HUDEP-2 (cell line): ENCODE data around the gene ENTHD1.
A peak's percentile ranks its signal among the peaks of the same experiment; 100 is the strongest.
"Not testable (repeated sequence)": the region's sequence is repeated elsewhere in the genome, so short reads cannot be mapped to it uniquely, and the experiment has no call there.

Experiments
- DNase-seq, 76 experiments: peaks; one replicate each; lab custom pipeline; 2025; ENCODE audit not compliant: unreplicated experiment in 76 of 76; lab: John Stamatoyannopoulos, UW

ENTHD1 gene

DNA sequence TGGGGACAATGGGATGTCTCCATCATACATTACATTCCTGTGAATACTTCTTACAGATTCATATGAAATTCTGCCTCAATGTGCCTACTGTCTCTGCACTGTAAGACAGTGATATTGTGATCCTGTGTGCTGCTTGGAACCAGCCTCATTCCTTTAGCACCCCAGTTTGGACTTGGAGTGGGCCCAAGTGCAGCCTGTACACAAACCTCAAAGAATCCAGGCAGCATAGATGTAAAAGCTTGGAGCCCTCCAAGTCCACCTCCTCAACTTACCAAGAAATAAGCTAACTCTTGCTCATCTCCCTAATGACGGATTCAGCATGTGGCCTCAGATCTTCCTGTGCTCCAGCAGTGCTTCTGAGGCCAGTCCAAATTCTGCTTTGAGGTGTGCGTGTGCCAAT is 31.7 kb upstream of the ENTHD1 start:
- DNase-seq = no peak

DNA sequence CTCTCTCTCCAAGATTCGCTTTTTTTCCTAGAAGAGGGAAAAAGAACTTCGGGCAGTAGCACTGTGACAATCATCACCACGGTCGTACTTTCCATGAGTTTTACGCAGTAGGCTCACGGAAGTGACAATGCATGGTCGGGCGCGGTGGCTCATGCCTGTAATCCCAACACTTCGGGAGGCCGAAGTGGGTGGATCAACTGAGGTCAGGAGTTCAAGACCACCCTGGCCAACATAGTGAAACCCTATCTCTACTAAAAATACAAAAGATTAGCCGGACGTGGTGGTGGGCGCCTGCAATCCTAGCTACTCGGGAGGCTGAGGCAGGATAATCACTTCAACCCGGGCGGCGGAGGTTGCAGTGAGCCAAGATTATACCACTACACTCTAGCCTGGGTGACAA is 30.7 kb upstream of the ENTHD1 start:
- DNase-seq = no peak

- DNase-seq = no peak
Observed at GRCh38 chr22:39923696-39924095, 30.1 kb upstream of the ENTHD1 start.

- peak in 74 of 76 experiments; percentile 26 to 97 (median 75) for DNase-seq
Observed at GRCh38 chr22:39920134-39920743, 26.7 kb upstream of the ENTHD1 start.

DNA sequence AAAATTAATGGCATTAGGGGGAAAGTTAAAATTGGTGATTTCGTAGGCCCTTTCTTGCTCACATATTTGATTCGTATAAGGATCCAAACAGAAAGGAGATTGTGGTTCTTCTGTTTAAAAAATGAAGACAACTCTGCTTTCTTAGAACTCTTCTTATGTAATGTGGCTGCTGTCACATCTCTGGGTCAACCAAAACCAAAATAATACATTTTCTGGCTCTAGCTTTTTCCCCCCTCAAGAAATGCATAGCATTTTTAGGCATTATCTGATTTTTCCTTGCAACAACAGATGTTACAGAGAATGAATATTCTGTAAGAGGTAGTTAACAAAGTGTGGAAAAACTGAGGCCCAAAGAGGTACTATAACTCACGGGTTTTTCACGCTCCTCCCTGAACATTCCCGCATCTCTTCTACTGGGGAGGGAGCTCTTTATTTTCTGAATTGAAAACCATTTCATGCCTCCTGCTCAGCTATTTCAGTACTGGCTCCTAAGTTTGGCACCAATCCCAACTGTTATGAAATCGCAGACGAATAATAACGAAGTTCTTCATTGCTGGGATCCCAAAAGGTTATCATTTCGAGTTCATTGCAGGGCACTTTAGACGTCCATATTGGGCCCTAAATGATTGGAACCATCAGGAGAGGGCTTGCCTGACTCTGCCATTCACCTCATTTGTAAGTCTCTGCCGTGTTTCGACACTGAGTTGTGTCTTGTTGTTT is 24.4 kb upstream of the ENTHD1 start:
- peak in 39 of 76 experiments; percentile 11 to 65 (median 35) for DNase-seq

DNA sequence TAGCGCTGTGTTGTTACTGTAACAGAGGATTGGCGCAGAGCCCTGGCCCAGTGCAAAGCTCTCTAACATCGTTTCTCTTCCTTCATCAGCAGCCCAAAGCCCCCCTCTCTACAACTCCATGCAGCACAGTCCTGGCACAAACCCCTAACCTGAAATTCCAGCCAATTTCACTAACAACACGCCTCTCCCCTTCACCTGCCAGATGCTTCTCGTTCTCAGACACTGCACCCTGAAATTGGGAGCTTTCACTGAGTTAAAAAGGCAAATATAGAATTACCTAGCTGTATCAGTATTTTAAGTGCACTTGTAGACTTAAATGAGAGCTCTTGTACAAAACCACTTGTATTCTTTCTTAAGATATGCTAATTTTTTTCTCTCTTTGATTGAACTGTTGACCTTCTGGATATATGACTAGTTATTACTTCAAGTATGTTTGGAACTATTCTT is 23.7 kb upstream of the ENTHD1 start:
- DNase-seq = no peak

GRCh38 chr22:39916496-39916895 is 22.9 kb upstream of the ENTHD1 start:
- DNase-seq = no peak

DNA sequence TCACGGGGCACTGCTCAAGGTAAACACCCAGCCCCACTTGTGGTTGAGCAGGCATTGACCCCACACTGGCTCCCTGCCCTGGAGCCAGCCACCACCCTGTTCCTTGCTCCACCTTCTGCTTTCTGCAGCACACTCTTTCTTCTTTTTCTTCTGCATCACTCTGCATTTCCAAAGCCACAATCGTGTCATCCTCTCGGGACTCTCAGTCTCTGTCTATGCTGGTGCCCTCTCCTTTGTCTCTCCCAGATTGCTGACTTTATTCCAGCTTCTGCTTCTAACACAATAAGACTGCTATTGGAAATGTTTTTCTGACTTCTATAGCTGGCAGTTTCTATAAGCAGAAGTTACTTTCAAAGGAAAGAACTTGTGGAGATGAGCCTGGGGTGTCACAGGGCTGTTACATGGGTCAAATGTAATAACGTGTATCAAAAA is 21.8 kb upstream of the ENTHD1 start:
- peak in 28 of 76 experiments; percentile 9 to 54 (median 24) for DNase-seq

- DNase-seq = no peak
Observed at GRCh38 chr22:39914584-39914983, 21.0 kb upstream of the ENTHD1 start.

DNA sequence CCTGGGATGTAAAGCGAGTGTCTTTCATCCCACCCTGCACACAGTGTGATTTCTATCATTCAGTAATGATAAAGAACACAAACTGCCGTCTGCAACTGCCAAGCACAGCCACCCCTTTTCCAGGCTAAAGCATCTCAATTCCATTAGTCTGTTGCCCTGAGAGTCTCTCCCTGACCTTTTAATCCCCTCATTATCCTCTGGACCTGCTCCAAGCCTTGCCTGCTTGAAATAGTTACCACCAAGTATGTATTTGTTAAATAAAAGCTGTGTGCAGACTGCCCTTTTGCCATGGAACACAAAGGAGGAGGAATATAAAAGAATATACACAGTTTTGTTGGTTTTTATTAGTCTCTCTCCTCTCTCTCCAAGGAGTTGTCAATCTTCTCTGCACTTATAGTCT is 20.3 kb upstream of the ENTHD1 start:
- no peak for DNase-seq

- DNase-seq = no peak
Observed at GRCh38 chr22:39913321-39913720, 19.8 kb upstream of the ENTHD1 start.

DNA sequence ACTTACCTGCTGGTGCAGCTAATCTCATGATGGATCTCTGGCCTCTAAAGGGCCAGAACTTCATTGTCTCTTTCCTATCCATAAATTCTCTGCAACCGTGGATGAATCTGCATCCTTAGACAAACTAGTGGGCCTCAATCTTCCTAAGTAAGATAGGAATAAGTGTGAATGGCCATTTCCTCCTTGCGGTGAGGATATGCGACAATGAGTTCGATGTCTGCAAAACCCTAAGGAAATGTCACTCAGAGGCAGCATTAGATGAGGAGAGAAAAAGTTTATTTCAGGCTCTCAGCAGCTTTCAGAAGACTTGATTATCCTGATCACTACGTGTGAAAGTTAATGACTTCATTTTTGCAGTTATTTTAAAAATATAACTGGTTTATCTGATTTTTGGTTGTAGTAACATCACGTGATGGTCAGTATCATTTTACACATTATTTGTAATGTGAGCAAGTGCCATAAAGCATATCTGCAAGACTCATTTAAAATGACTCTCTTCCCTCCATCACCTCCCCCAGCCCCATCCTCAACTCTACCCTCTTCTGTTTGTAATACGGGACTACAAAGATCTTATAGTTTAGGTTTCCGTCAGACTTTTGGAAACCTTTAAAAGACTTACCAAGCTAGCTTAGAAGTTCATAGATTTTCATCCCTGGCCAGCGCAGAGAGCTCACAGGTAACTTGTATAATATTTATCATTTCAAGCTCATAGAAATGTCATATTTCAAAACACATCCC is 17.5 kb upstream of the ENTHD1 start:
- DNase-seq = no peak

- DNase-seq = peak in 2 of 76 experiments; percentile 26 to 29
Observed at GRCh38 chr22:39908737-39909136, 15.2 kb upstream of the ENTHD1 start.

DNA sequence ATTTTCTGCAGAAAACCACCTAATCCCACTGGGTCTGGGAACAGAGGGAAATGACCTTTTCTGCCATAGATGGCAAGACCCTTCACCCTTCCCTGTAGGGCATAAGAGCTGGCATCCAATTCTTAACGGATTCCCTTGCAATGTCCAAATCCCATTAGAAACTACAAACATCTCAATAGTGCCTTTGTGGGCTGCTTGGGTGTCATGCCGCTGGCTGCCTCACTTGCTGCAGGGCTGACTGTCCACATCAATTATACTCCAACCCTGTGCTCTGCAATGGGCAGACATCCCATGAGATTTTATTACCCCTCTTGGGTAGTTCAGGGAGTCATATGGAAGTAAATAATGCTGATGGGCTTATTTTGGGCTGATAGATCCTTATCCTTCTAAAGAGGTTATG is 14.6 kb upstream of the ENTHD1 start:
- no peak for DNase-seq

DNA sequence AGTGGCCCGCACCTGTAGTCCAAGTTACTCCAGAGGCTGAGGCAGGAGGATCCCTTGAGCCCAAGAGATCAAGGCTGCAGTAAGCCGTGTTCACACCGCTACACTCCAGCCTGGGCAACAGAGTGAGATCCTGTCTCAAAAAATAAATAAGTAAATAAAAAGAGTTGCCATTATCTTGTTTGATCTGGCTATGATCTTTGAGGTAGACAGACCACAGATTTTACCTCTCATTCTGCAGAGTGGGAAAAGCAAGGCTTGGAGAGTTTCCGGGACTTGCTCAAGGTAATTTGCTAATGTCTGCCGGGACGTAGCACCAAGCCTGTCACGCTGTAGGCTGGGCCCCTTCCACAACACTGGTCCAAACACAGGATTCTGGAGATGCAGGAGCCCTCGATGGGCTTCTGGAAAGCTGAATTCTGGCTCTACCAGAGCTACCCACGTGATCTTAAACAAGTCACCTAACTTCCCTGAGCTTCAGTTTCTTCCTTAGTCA is 14.1 kb upstream of the ENTHD1 start:
- DNase-seq = no peak

GRCh38 chr22:39907047-39907446 is 13.5 kb upstream of the ENTHD1 start:
- DNase-seq = no peak

DNA sequence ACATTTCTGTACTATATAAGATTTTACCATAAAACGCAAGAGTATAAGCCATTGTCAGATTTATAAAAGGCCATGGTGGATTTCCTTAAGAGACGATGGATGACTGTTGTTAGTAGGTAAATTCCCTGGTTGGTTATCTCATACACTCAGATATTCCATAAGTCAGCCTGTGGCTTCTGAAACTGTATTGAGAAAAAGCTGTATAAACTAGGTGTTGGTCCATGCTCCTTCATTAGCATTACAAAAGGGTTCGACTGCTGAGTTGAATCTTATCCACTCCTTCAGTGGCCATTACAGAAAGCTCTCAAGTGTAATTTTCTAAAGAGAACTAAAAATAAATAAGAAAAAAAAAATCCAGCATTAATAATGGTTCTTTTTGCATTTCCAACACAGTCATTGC is 12.6 kb upstream of the ENTHD1 start:
- no peak for DNase-seq

DNA sequence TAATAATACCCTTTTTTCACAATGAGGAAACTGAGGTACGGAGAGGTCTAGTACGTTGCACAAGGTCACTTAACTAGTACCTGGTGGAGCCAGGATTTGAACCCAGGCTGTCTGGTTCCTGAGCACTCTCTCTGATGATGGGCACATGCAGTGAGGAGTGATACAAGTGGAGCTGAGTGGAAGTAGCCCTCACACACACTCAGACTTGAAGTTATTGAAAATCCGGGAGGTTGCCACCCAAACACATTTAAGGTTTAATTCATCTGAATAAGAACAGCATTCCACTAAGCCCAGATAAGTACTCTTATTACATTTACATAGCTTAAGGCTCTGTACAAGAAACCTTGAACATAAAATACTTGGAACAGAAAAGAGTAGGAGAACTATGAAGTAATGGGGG is 12.1 kb upstream of the ENTHD1 start:
- DNase-seq = no peak

GRCh38 chr22:39904862-39905261 is 11.3 kb upstream of the ENTHD1 start:
- no peak for DNase-seq

- DNase-seq = not testable (repeated sequence)
Observed at GRCh38 chr22:39904024-39904423, 10.5 kb upstream of the ENTHD1 start.

- no peak for DNase-seq
Observed at GRCh38 chr22:39901565-39902146, 8.1 kb upstream of the ENTHD1 start.
